Activated T-helper 1 cell treated with anti-CD3 and anti-CD28 coated beads, Interleukin-12 subunit alpha, Interleukin-12 subunit beta, Interleukin-2, Interleukin-4 antibody, amounts not matched to agents 30 ng/mL and 10 ng/mL and 1 ng/mL, durations not matched to agents 14 hours and 24 hours and 36 hours (primary cell): ENCODE measurements around the gene DGKH. TPM values are rescaled to one million over a fixed set of nuclear protein-coding genes. Genes with fewer than 3 reads are reported as not detected.

Experiments
- DNase-seq: peaks from one replicate; pipeline ENCODE4 v3.0.0; 2021; ENCODE audit warnings: low spot score
- H3K27ac Mint-ChIP-seq: one replicate; pipeline ENCODE4 v1.8.0; 2021; ENCODE audit warnings: mild to moderate bottlenecking, mixed read lengths
- H3K27me3 Mint-ChIP-seq: one replicate; pipeline ENCODE4 v1.8.0; 2022; ENCODE audit warnings: mild to moderate bottlenecking, moderate library complexity, mixed read lengths; ENCODE audit not compliant: insufficient read depth
- H3K36me3 Mint-ChIP-seq: one replicate; pipeline ENCODE4 v1.8.0; 2021; ENCODE audit warnings: low read depth, mixed read lengths
- H3K4me1 Mint-ChIP-seq: one replicate; pipeline ENCODE4 v1.8.0; 2021; ENCODE audit warnings: low read depth, mixed read lengths
- H3K4me3 Mint-ChIP-seq: one replicate; pipeline ENCODE4 v1.8.0; 2021; ENCODE audit warnings: mild to moderate bottlenecking, moderate library complexity, mixed read lengths
- H3K9me3 Mint-ChIP-seq: one replicate; pipeline ENCODE4 v1.8.0; 2021; ENCODE audit warnings: mixed read lengths
- intact Hi-C: fragments of 100-400 bp; cut with micrococcal nuclease; formaldehyde crosslinking; loops from one replicate; pipeline ENCODE4 v1.15.1; 2024
- total RNA-seq: library from RNA; stranded (reverse); gene quantifications from 2 replicates; pipeline ENCODE4 v1.2.3, GENCODE V29; 2022

DGKH gene
- total RNA-seq, 1 donor from 2014 or later, result 13.1 TPM

DNA sequence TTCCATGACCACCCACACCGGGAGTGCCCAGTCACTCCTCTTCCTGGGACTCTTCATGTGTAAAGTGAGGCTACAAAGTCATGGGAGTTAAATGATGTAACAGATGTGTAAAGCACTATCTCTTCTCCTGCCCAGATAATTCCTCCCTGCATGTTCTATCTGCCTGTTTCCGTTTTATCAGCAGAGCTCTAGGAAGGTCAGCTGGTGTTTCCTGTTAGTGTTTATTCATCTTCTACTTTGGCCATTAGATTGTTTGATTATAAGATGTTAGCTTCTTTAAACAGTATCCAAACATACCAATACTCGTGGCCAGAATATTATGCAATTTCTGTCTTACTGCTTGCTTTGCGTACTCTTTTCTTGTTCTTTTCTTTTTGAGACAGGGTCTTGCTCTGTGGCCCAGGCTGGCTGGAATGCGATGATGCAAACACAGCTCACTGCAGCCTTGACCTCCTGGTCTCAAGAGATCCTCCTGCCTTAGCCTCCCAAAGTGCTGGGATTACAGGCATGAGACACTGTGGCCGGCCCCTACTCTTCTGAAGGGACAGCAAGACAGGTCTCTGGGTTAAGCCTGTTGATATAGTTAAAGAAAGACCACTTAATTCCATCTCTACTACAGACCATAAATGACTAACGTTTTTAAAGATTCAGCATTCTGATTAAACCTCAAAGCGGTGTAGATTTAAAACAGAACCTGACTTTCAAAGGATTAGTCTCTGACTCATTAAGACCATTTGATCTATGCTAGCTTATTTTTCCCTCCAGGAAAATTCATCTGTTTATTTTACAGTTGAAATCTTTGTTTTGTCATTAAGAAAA is 126.1 kb downstream of the DGKH start:
- H3K27ac Mint-ChIP-seq, result no peak overlapping the region
- no peaks in the 10 kb centered on the region for H3K27me3 Mint-ChIP-seq
- no peak for DNase-seq
- H3K36me3 Mint-ChIP-seq, result peaks cover 22% of the 10 kb centered on the region
- intact Hi-C loops, result no loop called here
- H3K4me3 Mint-ChIP-seq, result no peak overlapping the region
- H3K4me1 Mint-ChIP-seq, result no peaks in the 10 kb centered on the region
- no peaks in the 10 kb centered on the region for H3K9me3 Mint-ChIP-seq

DNA sequence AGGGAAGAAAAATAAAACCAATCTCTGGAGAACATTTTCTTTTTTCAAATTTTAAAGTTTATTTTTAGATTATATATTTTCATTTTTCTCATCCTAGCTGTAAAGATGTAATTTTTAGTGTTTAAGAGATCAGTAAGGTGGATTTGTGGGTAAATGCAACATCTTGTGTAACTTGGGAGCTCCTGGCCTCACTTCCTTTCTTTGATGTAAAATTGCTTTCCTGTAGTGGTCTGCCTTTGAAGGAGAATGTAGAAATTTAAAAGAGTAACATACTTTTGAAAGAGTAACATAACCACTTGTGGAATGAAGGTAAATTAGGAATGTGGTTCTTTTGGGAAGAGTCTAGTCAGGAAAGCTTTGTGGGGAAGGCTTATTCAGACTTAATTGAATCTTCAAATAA is 127.8 kb downstream of the DGKH start:
- intact Hi-C loops, result no loop called here
- no peak for DNase-seq
- no peak overlapping the region for H3K4me3 Mint-ChIP-seq
- H3K27ac Mint-ChIP-seq, result no peak overlapping the region
- no peaks in the 10 kb centered on the region for H3K4me1 Mint-ChIP-seq
- no peaks in the 10 kb centered on the region for H3K27me3 Mint-ChIP-seq
- H3K36me3 Mint-ChIP-seq, result peaks cover 22% of the 10 kb centered on the region
- H3K9me3 Mint-ChIP-seq, result no peaks in the 10 kb centered on the region

GRCh38 chr13:42177189-42177588 is 128.7 kb downstream of the DGKH start:
- intact Hi-C loops, result no loop called here
- no peaks in the 10 kb centered on the region for H3K4me1 Mint-ChIP-seq
- peaks cover 25% of the 10 kb centered on the region for H3K36me3 Mint-ChIP-seq
- no peak overlapping the region for H3K4me3 Mint-ChIP-seq
- H3K9me3 Mint-ChIP-seq, result no peaks in the 10 kb centered on the region
- DNase-seq, result no peak
- no peak overlapping the region for H3K27ac Mint-ChIP-seq
- H3K27me3 Mint-ChIP-seq, result no peaks in the 10 kb centered on the region

- intact Hi-C loops, result no loop called here
- Mint-ChIP-seq H3K36me3 (peaks cover 23% of the 10 kb centered on the region), H3K27ac (no peak overlapping the region), H3K4me1 (no peaks in the 10 kb centered on the region), H3K4me3 (no peak overlapping the region), H3K27me3 (no peaks in the 10 kb centered on the region), H3K9me3 (no peaks in the 10 kb centered on the region)
- DNase-seq, result no peak
These were observed 133.0 kb downstream of the DGKH start for GRCh38 chr13:42181381-42181953.

- Mint-ChIP-seq H3K9me3 (no peaks in the 10 kb centered on the region), H3K27me3 (no peaks in the 10 kb centered on the region), H3K4me1 (no peaks in the 10 kb centered on the region), H3K27ac (no peak overlapping the region), H3K36me3 (peaks cover 26% of the 10 kb centered on the region), H3K4me3 (no peak overlapping the region)
- no peak for DNase-seq
- intact Hi-C loops, result no loop called here
These were observed 140.6 kb downstream of the DGKH start for GRCh38 chr13:42189061-42189460.

GRCh38 chr13:42190529-42190928 is 142.1 kb downstream of the DGKH start:
- H3K9me3 Mint-ChIP-seq, result no peaks in the 10 kb centered on the region
- intact Hi-C loops, result no loop called here
- no peaks in the 10 kb centered on the region for H3K27me3 Mint-ChIP-seq
- H3K4me1 Mint-ChIP-seq, result no peaks in the 10 kb centered on the region
- H3K27ac Mint-ChIP-seq, result no peak overlapping the region
- no peak for DNase-seq
- H3K4me3 Mint-ChIP-seq, result no peak overlapping the region
- peaks cover 26% of the 10 kb centered on the region for H3K36me3 Mint-ChIP-seq

DNA sequence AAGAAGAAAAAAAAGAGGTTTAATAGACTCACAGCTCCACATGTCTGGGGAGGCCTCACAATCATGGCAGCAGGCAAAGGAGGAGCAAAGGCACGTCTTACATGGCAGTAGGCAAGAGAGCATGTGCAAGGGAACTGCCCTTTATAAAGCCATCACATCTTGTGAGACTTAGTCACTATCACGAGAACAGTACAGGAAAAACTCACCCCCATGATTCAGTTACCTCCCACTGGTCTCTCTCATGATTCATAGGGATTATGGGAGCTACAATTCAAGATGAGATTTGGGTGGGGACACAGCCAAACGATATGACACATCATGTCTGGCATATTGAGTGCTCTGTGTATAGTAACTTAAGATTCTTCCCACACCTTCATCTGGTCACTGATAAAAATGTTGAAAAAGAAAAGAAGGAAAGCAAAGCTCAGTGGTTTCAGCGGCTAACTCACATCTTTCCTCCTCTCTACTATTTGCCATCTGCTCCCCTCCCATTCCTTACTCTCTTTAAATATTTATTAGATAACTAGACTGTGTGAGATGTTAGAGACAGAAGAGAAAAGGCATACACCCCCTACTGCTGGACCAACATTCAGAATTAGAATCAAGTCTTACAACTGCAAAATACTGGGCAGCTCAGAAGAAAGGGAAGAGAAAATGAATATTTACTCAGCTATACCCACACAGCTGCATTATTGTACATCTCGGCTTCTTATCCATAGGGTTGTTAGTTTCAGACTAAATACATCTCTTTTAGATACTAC is 163.4 kb downstream of the DGKH start:
- no peaks in the 10 kb centered on the region for H3K4me1 Mint-ChIP-seq
- intact Hi-C loops, result loop anchor here (5.0 kb wide), 1 partner anchor 305 kb away; no protein-coding TSS in a partner anchor
- no peak for DNase-seq
- H3K9me3 Mint-ChIP-seq, result no peaks in the 10 kb centered on the region
- no peak overlapping the region for H3K4me3 Mint-ChIP-seq
- H3K36me3 Mint-ChIP-seq, result peaks cover 36% of the 10 kb centered on the region
- H3K27ac Mint-ChIP-seq, result no peak overlapping the region
- no peaks in the 10 kb centered on the region for H3K27me3 Mint-ChIP-seq

- no peaks in the 10 kb centered on the region for H3K27me3 Mint-ChIP-seq
- H3K4me3 Mint-ChIP-seq, result no peak overlapping the region
- no peaks in the 10 kb centered on the region for H3K4me1 Mint-ChIP-seq
- H3K9me3 Mint-ChIP-seq, result no peaks in the 10 kb centered on the region
- peaks cover 30% of the 10 kb centered on the region for H3K36me3 Mint-ChIP-seq
- DNase-seq, result no peak
- H3K27ac Mint-ChIP-seq, result no peak overlapping the region
- intact Hi-C loops, result loop anchor here (5.0 kb wide), 1 partner anchor 307 kb away; no protein-coding TSS in a partner anchor
These were observed 166.0 kb downstream of the DGKH start for GRCh38 chr13:42214446-42214845.

DNA sequence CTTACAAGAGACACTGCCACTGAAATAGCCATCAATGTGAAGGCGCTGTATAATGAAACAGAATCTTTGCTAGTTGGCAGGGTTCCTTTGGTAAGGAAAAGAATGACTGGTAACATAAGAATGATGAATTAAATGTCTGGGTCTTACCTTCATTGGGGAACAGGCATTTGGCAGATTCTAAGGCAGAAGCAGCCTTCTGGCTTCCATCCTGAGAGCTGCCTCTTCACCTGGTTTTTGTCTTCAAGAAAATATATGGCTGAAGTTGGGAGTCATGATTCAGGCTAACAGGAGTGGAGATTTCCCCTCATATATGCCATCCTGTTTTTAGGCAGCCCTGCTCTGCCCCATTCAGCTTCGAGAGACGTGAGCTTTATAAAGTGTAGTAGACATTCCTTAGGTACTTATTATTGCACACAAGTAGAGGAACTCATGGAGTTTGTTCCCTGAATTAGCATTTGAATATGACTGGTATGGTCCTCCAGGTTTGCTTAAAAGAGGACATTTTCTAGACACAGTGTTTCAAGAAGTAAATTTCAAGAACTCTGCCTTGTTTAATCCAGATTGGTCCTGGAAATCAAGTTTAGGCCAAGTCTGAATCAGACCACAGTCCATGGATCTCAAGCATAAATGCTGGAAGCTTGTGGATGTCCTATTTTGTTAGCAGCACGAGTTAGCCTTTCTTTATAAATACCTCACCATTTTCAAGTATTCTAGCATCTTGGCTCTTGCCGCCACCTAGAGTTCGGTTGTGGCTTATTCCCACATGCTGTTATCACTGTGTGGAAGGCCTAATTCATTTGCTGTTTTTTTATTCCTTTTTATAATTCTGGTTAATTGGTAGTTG is 167.4 kb downstream of the DGKH start:
- peak; percentile 3 for DNase-seq
- intact Hi-C loops, result loop anchor here (5.0 kb wide), 1 partner anchor 548 kb away; no protein-coding TSS in a partner anchor

DNA sequence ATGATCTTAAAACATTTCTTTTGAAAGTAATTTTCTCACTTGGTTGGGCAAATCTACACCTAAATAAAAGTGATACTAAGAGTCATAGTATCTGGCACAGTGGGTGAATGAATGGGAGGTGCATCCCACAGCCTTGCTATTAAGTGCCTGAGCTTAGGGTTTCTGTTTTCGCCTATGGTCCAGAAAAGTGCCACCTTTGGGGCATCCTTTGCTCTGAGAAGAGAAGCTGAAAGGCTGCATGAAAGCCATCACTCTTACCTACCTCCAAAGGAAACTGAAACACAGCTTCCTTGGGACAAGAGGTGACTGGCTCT is 167.9 kb downstream of the DGKH start:
- H3K27me3 Mint-ChIP-seq, result no peaks in the 10 kb centered on the region
- H3K9me3 Mint-ChIP-seq, result no peaks in the 10 kb centered on the region
- H3K4me3 Mint-ChIP-seq, result no peak overlapping the region
- H3K27ac Mint-ChIP-seq, result no peak overlapping the region
- intact Hi-C loops, result loop anchor here (5.0 kb wide), 1 partner anchor 549 kb away; no protein-coding TSS in a partner anchor
- no peaks in the 10 kb centered on the region for H3K4me1 Mint-ChIP-seq
- H3K36me3 Mint-ChIP-seq, result peaks cover 20% of the 10 kb centered on the region
- no peak for DNase-seq

More for the DNA sequence above, 167.4 kb downstream of the DGKH start:
- no peaks in the 10 kb centered on the region for H3K9me3 Mint-ChIP-seq
- no peaks in the 10 kb centered on the region for H3K4me1 Mint-ChIP-seq
- no peak overlapping the region for H3K4me3 Mint-ChIP-seq
- H3K27me3 Mint-ChIP-seq, result no peaks in the 10 kb centered on the region
- no peak overlapping the region for H3K27ac Mint-ChIP-seq
- peaks cover 24% of the 10 kb centered on the region for H3K36me3 Mint-ChIP-seq

DNA sequence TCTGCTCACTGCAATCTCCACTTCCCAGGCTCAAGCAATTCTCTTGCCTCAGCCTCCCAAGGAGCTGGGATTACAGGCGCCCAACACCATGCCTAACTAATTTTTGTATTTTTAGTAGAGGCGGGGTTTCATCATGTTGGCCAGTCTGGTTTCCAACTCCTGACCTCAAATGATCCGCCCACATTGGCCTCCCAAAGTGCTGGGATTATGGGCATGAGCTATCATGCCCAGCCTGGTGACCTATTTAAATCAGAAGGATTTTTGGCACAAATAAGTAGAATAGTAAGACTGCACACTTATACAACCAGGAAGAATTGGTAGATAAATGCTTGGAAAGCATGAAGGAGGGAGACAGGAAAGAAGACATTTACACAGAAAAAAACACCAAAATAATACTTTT is 170.1 kb downstream of the DGKH start:
- Mint-ChIP-seq H3K27me3 (no peaks in the 10 kb centered on the region), H3K27ac (no peak overlapping the region), H3K9me3 (no peaks in the 10 kb centered on the region), H3K4me1 (no peaks in the 10 kb centered on the region), H3K36me3 (peaks cover 8% of the 10 kb centered on the region), H3K4me3 (no peak overlapping the region)
- intact Hi-C loops, result loop anchor here (5.0 kb wide), 1 partner anchor 551 kb away; no protein-coding TSS in a partner anchor
- DNase-seq, result no peak

DNA sequence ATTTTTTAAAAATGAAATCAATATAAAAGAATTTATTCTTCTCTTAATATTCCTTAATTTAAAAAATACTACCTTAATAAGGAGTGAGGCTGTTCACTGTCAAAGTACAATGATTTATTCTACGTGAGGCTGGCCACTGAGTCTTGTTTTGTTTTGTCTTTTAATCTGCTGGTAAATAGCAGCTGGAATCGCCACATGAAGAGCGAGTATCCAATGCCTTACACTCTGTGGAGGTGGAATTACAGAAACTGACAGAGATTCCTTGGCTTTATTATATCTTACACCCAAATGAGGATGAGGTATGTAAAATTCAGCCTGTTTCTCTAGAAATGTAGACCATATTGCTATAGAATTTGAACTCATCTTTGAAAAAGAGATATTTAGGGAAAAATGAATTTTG is 170.6 kb downstream of the DGKH start:
- Mint-ChIP-seq H3K4me3 (no peak overlapping the region), H3K27me3 (no peaks in the 10 kb centered on the region), H3K27ac (no peak overlapping the region), H3K4me1 (no peaks in the 10 kb centered on the region), H3K36me3 (peaks cover 10% of the 10 kb centered on the region), H3K9me3 (no peaks in the 10 kb centered on the region)
- no peak for DNase-seq
- intact Hi-C loops, result loop anchor here (5.0 kb wide), 1 partner anchor 552 kb away; no protein-coding TSS in a partner anchor
